Measurements from ENCODE around the gene DPP7.

Gene DPP7

GRCh38 chr9:137095664-137096517, 18.6 kb downstream of the DPP7 start:
- Histone ChIP-seq H3K4me3 (ENCODE audit: low read depth, low read length) (no peak overlapping the region), H3K27ac (ENCODE audit: low read depth, low read length) (no peak overlapping the region), H3K4me1 (ENCODE audit: control insufficient read depth, insufficient read depth, low read length, unreplicated experiment) (no peaks in the 10 kb centered on the region), H2AFZ (ENCODE audit: low read length, unreplicated experiment) (no peak overlapping the region), H3K79me2 (ENCODE audit: control insufficient read depth, insufficient read depth, low read length, unreplicated experiment) (no peaks in the 10 kb centered on the region), H3K27me3 (ENCODE audit: insufficient read depth, low read length) (no peaks in the 10 kb centered on the region), H3K36me3 (ENCODE audit: insufficient read depth, low read length) (peaks cover 18% of the 10 kb centered on the region)

- H3K27me3 ChIP-seq (ENCODE audit: insufficient read depth, low read length): no peaks in the 10 kb centered on the region
- H2AFZ ChIP-seq (ENCODE audit: low read length, unreplicated experiment): no peak overlapping the region
- no peak overlapping the region for H3K4me3 ChIP-seq (ENCODE audit: low read depth, low read length)
- peaks cover 20% of the 10 kb centered on the region for H3K4me1 ChIP-seq (ENCODE audit: control insufficient read depth, insufficient read depth, low read length, unreplicated experiment)
- H3K36me3 ChIP-seq (ENCODE audit: insufficient read depth, low read length): peaks cover 4% of the 10 kb centered on the region; the same call in 1 of the 2 replicates
- H3K27ac ChIP-seq (ENCODE audit: low read depth, low read length): no peak overlapping the region
- H3K79me2 ChIP-seq (ENCODE audit: control insufficient read depth, insufficient read depth, low read length, unreplicated experiment): peaks cover 8% of the 10 kb centered on the region
Measured at GRCh38 chr9:137089232-137089947, 25.1 kb downstream of the DPP7 start.

GRCh38 chr9:137088121-137088520, 26.4 kb downstream of the DPP7 start:
- Histone ChIP-seq H3K79me2 (ENCODE audit: control insufficient read depth, insufficient read depth, low read length, unreplicated experiment) (peaks cover 8% of the 10 kb centered on the region), H3K27me3 (ENCODE audit: insufficient read depth, low read length) (no peaks in the 10 kb centered on the region), H3K4me3 (ENCODE audit: low read depth, low read length) (peak overlapping the region; percentile 83), H3K36me3 (ENCODE audit: insufficient read depth, low read length) (peaks cover 4% of the 10 kb centered on the region; the same call in 1 of the 2 replicates), H3K27ac (ENCODE audit: low read depth, low read length) (no peak overlapping the region), H2AFZ (ENCODE audit: low read length, unreplicated experiment) (no peak overlapping the region), H3K4me1 (ENCODE audit: control insufficient read depth, insufficient read depth, low read length, unreplicated experiment) (peaks cover 32% of the 10 kb centered on the region)

GRCh38 chr9:137087409-137087925, 27.1 kb downstream of the DPP7 start:
- Histone ChIP-seq H3K36me3 (ENCODE audit: insufficient read depth, low read length) (peaks cover 1% of the 10 kb centered on the region; the same call in 1 of the 2 replicates), H3K27me3 (ENCODE audit: insufficient read depth, low read length) (no peaks in the 10 kb centered on the region), H2AFZ (ENCODE audit: low read length, unreplicated experiment) (peak overlapping the region; percentile 55), H3K79me2 (ENCODE audit: control insufficient read depth, insufficient read depth, low read length, unreplicated experiment) (peaks cover 8% of the 10 kb centered on the region), H3K4me1 (ENCODE audit: control insufficient read depth, insufficient read depth, low read length, unreplicated experiment) (peaks cover 39% of the 10 kb centered on the region), H3K27ac (ENCODE audit: low read depth, low read length) (peak overlapping the region; percentile 46; the same call in 1 of the 2 replicates), H3K4me3 (ENCODE audit: low read depth, low read length) (peak overlapping the region; percentile 83)

- H3K36me3 ChIP-seq (ENCODE audit: insufficient read depth, low read length): peaks cover 2% of the 10 kb centered on the region; the same call in 1 of the 2 replicates
- peak within 1 kb of the TSS; percentile 66 for H2AFZ ChIP-seq (ENCODE audit: low read length, unreplicated experiment)
- H3K27me3 ChIP-seq (ENCODE audit: insufficient read depth, low read length): no peaks in the 10 kb centered on the region
- peaks cover 42% of the 10 kb centered on the region for H3K4me1 ChIP-seq (ENCODE audit: control insufficient read depth, insufficient read depth, low read length, unreplicated experiment)
- H3K27ac ChIP-seq (ENCODE audit: low read depth, low read length): peak within 1 kb of the TSS; percentile 82
- H3K4me3 ChIP-seq (ENCODE audit: low read depth, low read length): peak within 1 kb of the TSS; percentile 83
- peaks cover 8% of the 10 kb centered on the region for H3K79me2 ChIP-seq (ENCODE audit: control insufficient read depth, insufficient read depth, low read length, unreplicated experiment)
Measured at GRCh38 chr9:137086531-137087408, 27.8 kb downstream of the DPP7 start, which contains the start of gene MAN1B1. Gene MAN1B1, plus strand, starts transcription at chr9:137086985. Its CDS starts 15 bp downstream, at chr9:137087000.

- Histone ChIP-seq H3K4me3 (ENCODE audit: low read depth, low read length) (peak overlapping the region; percentile 83), H2AFZ (ENCODE audit: low read length, unreplicated experiment) (peak overlapping the region; percentile 66), H3K27me3 (ENCODE audit: insufficient read depth, low read length) (no peaks in the 10 kb centered on the region), H3K36me3 (ENCODE audit: insufficient read depth, low read length) (peaks cover 4% of the 10 kb centered on the region; the same call in 1 of the 2 replicates), H3K4me1 (ENCODE audit: control insufficient read depth, insufficient read depth, low read length, unreplicated experiment) (peaks cover 42% of the 10 kb centered on the region), H3K79me2 (ENCODE audit: control insufficient read depth, insufficient read depth, low read length, unreplicated experiment) (peaks cover 8% of the 10 kb centered on the region), H3K27ac (ENCODE audit: low read depth, low read length) (peak overlapping the region; percentile 82)
Measured at GRCh38 chr9:137085920-137086530, 28.5 kb downstream of the DPP7 start.

- peaks cover 11% of the 10 kb centered on the region for H3K79me2 ChIP-seq (ENCODE audit: control insufficient read depth, insufficient read depth, low read length, unreplicated experiment)
- H2AFZ ChIP-seq (ENCODE audit: low read length, unreplicated experiment): no peak overlapping the region
- H3K36me3 ChIP-seq (ENCODE audit: insufficient read depth, low read length): peaks cover 4% of the 10 kb centered on the region; the same call in 1 of the 2 replicates
- H3K27me3 ChIP-seq (ENCODE audit: insufficient read depth, low read length): no peaks in the 10 kb centered on the region
- peaks cover 42% of the 10 kb centered on the region for H3K4me1 ChIP-seq (ENCODE audit: control insufficient read depth, insufficient read depth, low read length, unreplicated experiment)
- no peak overlapping the region for H3K27ac ChIP-seq (ENCODE audit: low read depth, low read length)
- no peak overlapping the region for H3K4me3 ChIP-seq (ENCODE audit: low read depth, low read length)
Measured at GRCh38 chr9:137084526-137084925, 30.0 kb downstream of the DPP7 start.

GRCh38 chr9:137083394-137084004, 31.0 kb downstream of the DPP7 start:
- Histone ChIP-seq H3K36me3 (ENCODE audit: insufficient read depth, low read length) (peaks cover 10% of the 10 kb centered on the region; the same call in 1 of the 2 replicates), H2AFZ (ENCODE audit: low read length, unreplicated experiment) (no peak overlapping the region), H3K27me3 (ENCODE audit: insufficient read depth, low read length) (no peaks in the 10 kb centered on the region), H3K4me3 (ENCODE audit: low read depth, low read length) (0 out of 2 replicates have a peak overlapping the region, but pooled peaks have one; percentile 10), H3K79me2 (ENCODE audit: control insufficient read depth, insufficient read depth, low read length, unreplicated experiment) (peaks cover 15% of the 10 kb centered on the region), H3K27ac (ENCODE audit: low read depth, low read length) (peak overlapping the region; percentile 61), H3K4me1 (ENCODE audit: control insufficient read depth, insufficient read depth, low read length, unreplicated experiment) (peaks cover 42% of the 10 kb centered on the region)

- Histone ChIP-seq H3K4me3 (ENCODE audit: low read depth, low read length) (no peak overlapping the region), H2AFZ (ENCODE audit: low read length, unreplicated experiment) (no peak overlapping the region), H3K36me3 (ENCODE audit: insufficient read depth, low read length) (peaks cover 10% of the 10 kb centered on the region; the same call in 1 of the 2 replicates), H3K27ac (ENCODE audit: low read depth, low read length) (peak overlapping the region; percentile 61), H3K27me3 (ENCODE audit: insufficient read depth, low read length) (no peaks in the 10 kb centered on the region), H3K79me2 (ENCODE audit: control insufficient read depth, insufficient read depth, low read length, unreplicated experiment) (peaks cover 21% of the 10 kb centered on the region), H3K4me1 (ENCODE audit: control insufficient read depth, insufficient read depth, low read length, unreplicated experiment) (peaks cover 38% of the 10 kb centered on the region)
Measured at GRCh38 chr9:137082925-137083290, 31.6 kb downstream of the DPP7 start.

Measured in ACC112 (cell line).